ENCODE measurements around the gene PTGR3. TPM values are rescaled to one million over a fixed set of nuclear protein-coding genes. Genes with fewer than 3 reads are reported as not detected.

Gene PTGR3
- total RNA-seq, 1 experiment from 2014 or later = 8.2 TPM

GRCh38 chr18:75207310-75208154 is 1.4 kb downstream of the PTGR3 start:
- intact Hi-C loops (cut with micrococcal nuclease) = loop anchor here (1.0 to 5.0 kb wide), 2 partner anchors 136 to 555 kb away; no protein-coding TSS in a partner anchor

GRCh38 chr18:75206452-75207309 is 2.3 kb downstream of the PTGR3 start:
- no TSS peak for BruUV-seq (replicated peaks)
- H3K9me2 ChIP-seq (replicated peaks; ENCODE audit: low read length) = no peaks in the 10 kb centered on the region
- H3F3A ChIP-seq (ENCODE audit: low read length, unreplicated experiment) = peaks cover 9% of the 10 kb centered on the region
- H3K4me1 ChIP-seq (ENCODE audit: insufficient read depth, low read length) = peaks cover 17% of the 10 kb centered on the region
- no peak overlapping the region for H3K27ac ChIP-seq (ENCODE audit: low read length)
- no peaks in the 10 kb centered on the region for H3K36me3 ChIP-seq (ENCODE audit: low read depth, low read length)
- peaks cover 8% of the 10 kb centered on the region; the same call in 1 of the 2 replicates for H4K20me1 ChIP-seq (ENCODE audit: low read length)
- no peak overlapping the region for H2AFZ ChIP-seq (ENCODE audit: low read length)
- ChIA-PET CTCF (no interaction called here), POLR2A (ENCODE audit: unreplicated experiment) (no interaction called here)
- TF ChIP-seq CTCF (conservative IDR thresholded peaks at IDR 0.05; ENCODE audit: low read depth, low read length) (no peak), EZH2 (IDR thresholded peaks at IDR 0.05; ENCODE audit: low read length, unreplicated experiment) (no peak), EZH2phosphoT487 (IDR thresholded peaks at IDR 0.05; ENCODE audit: borderline replicate concordance, low read length) (no peak)
- no peak for DNase-seq
- peaks cover 66% of the 10 kb centered on the region for H3K79me2 ChIP-seq (ENCODE audit: low read length)
- H3K4me3 ChIP-seq (ENCODE audit: low read length) = peak overlapping the region; percentile 92
- intact Hi-C loops (cut with micrococcal nuclease) = loop anchor here (5.0 kb wide), 1 partner anchor 554 kb away; no protein-coding TSS in a partner anchor
- H3K9ac ChIP-seq (ENCODE audit: low read length) = peak overlapping the region; percentile 81; the same call in 1 of the 2 replicates
- H3K27me3 ChIP-seq (ENCODE audit: low read length) = no peaks in the 10 kb centered on the region
- no peak for ATAC-seq
- peak overlapping the region; percentile 92 for H3K4me2 ChIP-seq (ENCODE audit: low read length)
- H3K9me3 ChIP-seq (ENCODE audit: low read length) = no peaks in the 10 kb centered on the region

More at GRCh38 chr18:75207310-75208154, 1.4 kb downstream of the PTGR3 start:
- H2AFZ ChIP-seq (ENCODE audit: low read length) = peak overlapping the region; percentile 64
- H3K27ac ChIP-seq (ENCODE audit: low read length) = peak overlapping the region; percentile 89; the same call in 1 of the 2 replicates
- ChIA-PET POLR2A (ENCODE audit: unreplicated experiment) (interaction anchor here (0.5 to 0.6 kb wide), 2 partner anchors 201 to 289 kb away, joined by 3 read pairs; no protein-coding TSS in a partner anchor), CTCF (no interaction called here)
- DNase-seq (peak; percentile 41), ATAC-seq (no peak; the same call in 1 of the 2 replicates)
- H3K9ac ChIP-seq (ENCODE audit: low read length) = peak overlapping the region; percentile 81
- no peaks in the 10 kb centered on the region for H3K9me2 ChIP-seq (replicated peaks; ENCODE audit: low read length)
- H3K4me3 ChIP-seq (ENCODE audit: low read length) = peak overlapping the region; percentile 92
- no peaks in the 10 kb centered on the region for H3K36me3 ChIP-seq (ENCODE audit: low read depth, low read length)
- H3K4me1 ChIP-seq (ENCODE audit: insufficient read depth, low read length) = peaks cover 21% of the 10 kb centered on the region
- peaks cover 9% of the 10 kb centered on the region for H3F3A ChIP-seq (ENCODE audit: low read length, unreplicated experiment)
- H3K4me2 ChIP-seq (ENCODE audit: low read length) = peak overlapping the region; percentile 92
- H3K79me2 ChIP-seq (ENCODE audit: low read length) = peaks cover 63% of the 10 kb centered on the region
- BruUV-seq (replicated peaks) = TSS peak; percentile 46
- TF ChIP-seq EZH2phosphoT487 (IDR thresholded peaks at IDR 0.05; ENCODE audit: borderline replicate concordance, low read length) (no peak), CTCF (conservative IDR thresholded peaks at IDR 0.05; ENCODE audit: low read depth, low read length) (no peak), EZH2 (IDR thresholded peaks at IDR 0.05; ENCODE audit: low read length, unreplicated experiment) (no peak)
- no peaks in the 10 kb centered on the region for H3K27me3 ChIP-seq (ENCODE audit: low read length)
- H3K9me3 ChIP-seq (ENCODE audit: low read length) = no peaks in the 10 kb centered on the region
- peaks cover 8% of the 10 kb centered on the region; the same call in 1 of the 2 replicates for H4K20me1 ChIP-seq (ENCODE audit: low read length)
